Measurements from ENCODE around the gene OR4C11. TPM values are rescaled to one million over a fixed set of nuclear protein-coding genes. Genes with fewer than 3 reads are reported as not detected.

OR4C11 gene, protein sequence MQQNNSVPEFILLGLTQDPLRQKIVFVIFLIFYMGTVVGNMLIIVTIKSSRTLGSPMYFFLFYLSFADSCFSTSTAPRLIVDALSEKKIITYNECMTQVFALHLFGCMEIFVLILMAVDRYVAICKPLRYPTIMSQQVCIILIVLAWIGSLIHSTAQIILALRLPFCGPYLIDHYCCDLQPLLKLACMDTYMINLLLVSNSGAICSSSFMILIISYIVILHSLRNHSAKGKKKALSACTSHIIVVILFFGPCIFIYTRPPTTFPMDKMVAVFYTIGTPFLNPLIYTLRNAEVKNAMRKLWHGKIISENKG
- not detected for total RNA-seq

DNA sequence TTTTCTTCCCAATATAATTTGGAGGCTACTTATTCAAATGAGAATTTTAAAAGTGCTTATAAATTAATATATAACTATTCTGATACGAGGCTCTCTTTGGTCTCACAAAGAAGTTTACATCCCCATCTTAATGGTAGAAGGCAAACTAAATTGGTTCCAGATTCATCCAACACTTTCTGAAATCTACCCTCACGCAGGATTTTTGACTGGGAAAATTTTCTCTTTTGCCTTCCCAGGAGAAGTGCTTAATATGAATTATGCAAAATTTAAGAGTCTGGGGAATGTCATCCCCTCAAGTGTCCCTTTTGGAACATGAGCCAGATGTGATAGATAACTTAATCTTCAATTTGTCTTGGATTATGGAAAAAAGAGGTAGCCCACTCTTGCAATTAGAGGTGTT lies at the start of gene OR4C11:
Gene OR4C11 (minus strand): TSS at position 101 of the 400 bp plus-strand sequence. CDS start 3,272 bp downstream, outside the sequence.
- no peak for DNase-seq (ENCODE audit: low spot score)

DNA sequence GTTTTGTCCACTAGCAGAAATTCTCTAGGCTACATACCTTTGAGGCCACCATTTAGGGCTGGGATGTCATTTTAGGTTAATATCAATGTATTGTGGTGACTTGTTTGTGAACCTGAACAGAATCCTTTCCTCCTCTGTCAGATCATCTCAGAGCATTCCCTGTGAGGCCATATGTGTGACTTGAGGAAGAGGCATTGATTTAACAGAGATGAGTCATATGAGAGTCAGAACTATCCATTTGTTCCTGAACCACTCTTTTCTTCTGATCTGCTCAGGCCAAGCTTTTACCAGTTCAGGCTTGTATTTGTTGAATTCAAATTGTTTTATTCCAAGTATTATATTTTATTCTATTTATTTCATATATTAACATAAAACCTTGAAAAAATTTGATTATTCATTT lies 47.7 kb upstream of the OR4C11 start:
- no peak for DNase-seq (ENCODE audit: low spot score)

DNA sequence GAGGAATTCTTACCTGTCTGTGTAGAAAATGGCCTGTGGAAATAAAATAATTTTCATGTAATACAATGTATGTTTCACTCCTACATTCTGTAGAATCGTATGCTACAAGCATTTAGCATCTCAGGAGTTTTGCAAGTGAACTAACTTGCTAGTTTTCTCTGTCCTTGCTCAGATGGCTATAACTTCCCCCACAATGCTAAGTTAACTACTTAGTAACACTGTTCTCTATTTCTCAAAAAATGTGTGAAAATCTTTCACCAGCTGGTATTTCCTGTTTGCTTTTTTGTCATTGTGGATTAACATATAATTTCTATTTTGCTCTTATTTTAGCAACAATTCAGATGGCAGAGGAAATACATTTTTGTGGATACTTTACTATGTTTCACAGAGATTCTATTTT lies 45.1 kb upstream of the OR4C11 start:
- no peak for DNase-seq (ENCODE audit: low spot score)

DNA sequence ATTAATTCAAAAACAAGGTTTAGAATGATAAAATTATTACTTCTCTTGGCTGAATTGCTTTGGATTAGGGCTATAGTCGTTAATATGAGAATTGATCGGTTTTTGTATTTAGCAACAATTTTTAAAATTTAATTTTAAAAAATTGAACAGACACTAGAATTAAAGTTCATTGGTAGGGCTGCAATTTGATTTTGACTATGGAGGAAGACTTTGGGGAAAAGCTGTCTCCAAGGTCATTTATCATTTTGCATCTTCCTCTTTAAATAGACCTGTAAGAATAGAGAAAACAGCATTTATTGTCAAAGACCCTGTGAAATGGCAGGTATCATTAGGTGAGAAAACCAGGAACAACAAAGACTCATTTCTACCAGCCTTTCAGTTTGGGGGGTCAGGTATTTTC lies 40.6 kb upstream of the OR4C11 start, which contains the start of gene OR4S2:
Gene OR4S2 (plus strand): TSS at position 301 of the 400 bp plus-strand sequence. CDS start 2,577 bp downstream, outside the sequence.
- DNase-seq (ENCODE audit: low spot score) = no peak

DNA sequence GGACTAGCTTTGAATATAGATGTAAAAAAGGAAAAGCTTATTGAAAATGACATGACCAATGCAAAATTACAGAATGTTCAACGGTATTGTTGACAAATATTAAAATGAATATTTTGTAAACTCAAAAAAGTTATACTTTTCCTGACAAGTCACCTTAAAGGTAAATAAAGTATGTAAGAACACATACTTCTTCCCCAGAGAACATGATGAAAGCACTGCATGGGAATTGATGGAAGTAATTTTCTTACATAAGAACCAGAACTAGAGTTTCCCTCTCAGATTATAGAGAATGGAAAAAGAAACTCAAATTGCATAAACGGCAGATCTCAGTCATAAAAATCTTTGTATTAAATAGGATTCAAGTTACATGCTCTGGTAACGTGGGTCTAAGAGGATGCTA lies 27.4 kb upstream of the OR4C11 start, which contains the start of gene OR4P4:
Gene OR4P4 (plus strand): TSS at position 301 of the 400 bp plus-strand sequence.
- DNase-seq (ENCODE audit: low spot score) = no peak

DNA sequence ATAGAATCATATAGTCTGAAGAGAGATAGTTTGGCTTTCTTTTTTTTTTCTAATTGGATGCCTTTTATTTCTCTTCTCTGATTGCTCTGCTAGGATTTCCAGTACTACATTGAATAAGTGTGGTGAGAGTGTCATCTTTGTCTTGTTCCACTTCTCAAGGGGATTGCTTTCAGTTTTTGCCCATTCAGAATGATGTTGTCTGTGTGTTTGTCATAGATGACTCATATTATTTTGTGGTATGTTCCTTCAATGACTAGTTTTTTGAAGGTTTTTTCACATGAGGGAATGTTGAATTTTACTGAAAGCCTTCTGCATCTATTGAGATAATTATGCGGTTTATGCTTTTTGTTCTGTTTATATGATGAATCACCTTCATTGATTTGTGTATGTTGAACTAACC lies 17.1 kb upstream of the OR4C11 start:
- DNase-seq (ENCODE audit: low spot score) = no peak

DNA sequence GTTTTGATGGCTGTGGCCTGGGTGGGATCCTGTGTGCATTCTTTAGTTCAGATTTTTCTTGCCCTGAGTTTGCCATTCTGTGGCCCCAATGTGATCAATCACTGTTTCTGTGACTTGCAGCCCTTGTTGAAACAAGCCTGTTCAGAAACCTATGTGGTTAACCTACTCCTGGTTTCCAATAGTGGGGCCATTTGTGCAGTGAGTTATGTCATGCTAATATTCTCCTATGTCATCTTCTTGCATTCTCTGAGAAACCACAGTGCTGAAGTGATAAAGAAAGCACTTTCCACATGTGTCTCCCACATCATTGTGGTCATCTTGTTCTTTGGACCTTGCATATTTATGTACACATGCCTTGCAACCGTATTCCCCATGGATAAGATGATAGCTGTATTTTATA lies 34.9 kb downstream of the OR4C11 start:
- DNase-seq (ENCODE audit: low spot score) = no peak

DNA sequence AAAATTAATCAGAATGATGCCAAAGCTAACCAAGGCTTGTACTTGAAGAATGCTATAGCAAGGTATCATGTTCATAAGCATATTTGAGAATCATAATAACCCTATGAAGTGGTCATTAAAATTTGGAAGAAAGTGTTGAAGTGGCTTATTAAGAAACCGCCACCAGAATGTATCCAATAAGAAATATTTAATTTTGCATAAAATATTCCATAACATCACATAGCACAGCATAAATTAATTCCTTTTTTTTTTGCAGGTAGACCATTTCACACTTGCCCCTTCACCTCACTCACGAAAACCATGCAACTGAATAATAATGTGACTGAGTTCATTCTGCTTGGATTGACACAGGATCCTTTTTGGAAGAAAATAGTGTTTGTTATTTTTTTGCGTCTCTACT lies 35.6 kb downstream of the OR4C11 start, which contains the start of gene OR4C16:
Gene OR4C16 (plus strand): TSS at position 301 of the 400 bp plus-strand sequence. CDS start 0 bp downstream, at position 301.
- no peak for DNase-seq (ENCODE audit: low spot score)

DNA sequence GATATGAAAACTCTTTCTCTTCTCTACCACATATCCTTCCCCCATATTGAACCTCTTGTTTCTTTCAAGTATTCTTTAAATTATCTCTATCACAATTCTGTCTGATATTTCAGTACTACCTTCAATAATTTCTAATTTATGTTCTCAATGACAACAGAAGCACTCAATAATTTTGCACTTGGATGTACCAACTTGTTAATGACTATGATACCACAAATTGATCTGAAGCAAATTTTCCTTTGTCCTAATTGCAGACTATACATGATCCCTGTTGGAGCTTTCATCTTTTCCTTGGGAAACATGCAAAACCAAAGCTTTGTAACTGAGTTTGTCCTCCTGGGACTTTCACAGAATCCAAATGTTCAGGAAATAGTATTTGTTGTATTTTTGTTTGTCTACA lies 53.3 kb downstream of the OR4C11 start, which contains the start of gene OR4C15:
Gene OR4C15 (plus strand): TSS at position 301 of the 400 bp plus-strand sequence. CDS start 0 bp downstream, at position 301.
- no peak for DNase-seq (ENCODE audit: low spot score)

Other genes starting within 250 kb of the OR4C11 start
- not detected for gene OR4A15, start 239.7 kb downstream of the OR4C11 start, total RNA-seq
- not detected for gene OR4C15, start 53.2 kb downstream of the OR4C11 start, total RNA-seq
- gene OR4C16, start 35.5 kb downstream of the OR4C11 start, total RNA-seq = not detected
- not detected for gene OR4P4, start 27.5 kb upstream of the OR4C11 start, total RNA-seq
- not detected for gene OR4S2, start 40.7 kb upstream of the OR4C11 start, total RNA-seq
- gene OR4C6, start 54.6 kb upstream of the OR4C11 start, total RNA-seq = not detected
- gene OR5D13, start 165.8 kb upstream of the OR4C11 start, total RNA-seq = not detected
- gene OR5D14, start 187.9 kb upstream of the OR4C11 start, total RNA-seq = not detected
- gene OR5L1, start 203.7 kb upstream of the OR4C11 start, total RNA-seq = not detected
- not detected for gene OR5D18, start 212.0 kb upstream of the OR4C11 start, total RNA-seq
- gene OR5L2, start 219.6 kb upstream of the OR4C11 start, total RNA-seq = not detected
- not detected for gene OR5D16, start 231.1 kb upstream of the OR4C11 start, total RNA-seq